Epidermal melanocyte (primary cell): ENCODE data around the gene RNF149.
"Not testable (repeated sequence)": the region's sequence is repeated elsewhere in the genome, so short reads cannot be mapped to it uniquely, and the experiment has no call there.

Experiments used
- DNase-seq: peaks from one replicate; pipeline ENCODE4 v3.0.0; 2011; ENCODE audit warnings: low spot score; ENCODE audit not compliant: insufficient read length

RNF149 gene

DNA sequence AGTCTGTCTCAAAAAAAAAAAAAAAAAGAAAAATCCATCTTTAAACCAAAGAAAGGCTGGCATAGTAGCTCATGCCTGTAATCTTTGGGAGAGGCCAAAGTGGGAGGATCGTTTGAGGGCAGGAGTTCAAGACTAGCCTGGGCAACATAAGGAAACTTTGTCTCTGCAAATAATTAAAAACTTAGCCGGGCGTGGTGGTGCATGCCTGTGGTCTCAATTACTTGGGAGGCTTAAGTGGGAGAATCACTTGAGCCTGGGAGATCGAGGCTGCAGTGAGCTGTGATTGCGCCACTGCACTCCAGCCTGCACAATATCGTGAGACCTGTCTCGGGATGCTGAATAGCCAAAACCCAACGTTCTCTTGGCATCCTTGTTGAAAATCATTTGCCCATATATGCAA, 49.7 kb downstream of the RNF149 start:
- DNase-seq: no peak

DNA sequence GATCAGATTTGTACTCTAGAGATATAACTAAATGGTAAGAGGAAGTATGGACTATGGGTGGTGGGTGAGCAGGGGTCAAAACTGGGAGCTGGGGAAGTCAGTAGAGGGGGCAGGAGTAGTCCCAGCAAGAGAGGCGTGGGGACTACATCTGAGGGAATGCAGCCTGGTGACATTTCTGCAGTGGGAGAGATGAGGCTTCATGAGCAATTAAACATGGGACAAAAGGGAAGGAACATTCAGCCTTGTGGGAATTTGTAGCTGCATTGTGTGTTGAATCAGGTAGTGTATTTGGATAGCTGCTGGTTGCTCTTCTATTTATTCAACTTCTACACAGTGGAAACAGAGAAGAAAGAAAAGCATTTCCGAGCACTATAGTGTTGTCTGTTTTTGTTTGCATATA, 52.2 kb downstream of the RNF149 start:
- DNase-seq: no peak

DNA sequence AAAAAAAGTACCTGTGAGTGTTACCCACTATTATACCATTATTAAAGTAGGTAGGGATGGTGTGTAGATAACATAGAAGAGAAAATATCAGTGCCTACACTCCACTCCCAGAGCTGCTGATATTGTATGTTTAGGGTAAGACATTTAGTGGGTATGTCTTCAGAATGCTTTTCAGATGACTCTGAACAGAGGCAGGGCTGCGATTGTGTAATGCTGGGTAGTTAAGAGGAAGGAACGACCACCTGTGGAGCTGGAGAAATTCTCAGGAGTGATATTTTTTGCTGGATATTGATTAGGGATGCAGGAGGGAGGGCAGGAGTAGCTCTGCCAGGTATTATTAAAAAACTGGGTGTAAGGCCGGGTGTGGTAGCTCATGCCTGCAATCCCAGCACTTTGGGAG, 53.0 kb downstream of the RNF149 start:
- no peak for DNase-seq

- no peak for DNase-seq
Measured at GRCh38 chr2:101253703-101254450, 54.6 kb downstream of the RNF149 start.

DNA sequence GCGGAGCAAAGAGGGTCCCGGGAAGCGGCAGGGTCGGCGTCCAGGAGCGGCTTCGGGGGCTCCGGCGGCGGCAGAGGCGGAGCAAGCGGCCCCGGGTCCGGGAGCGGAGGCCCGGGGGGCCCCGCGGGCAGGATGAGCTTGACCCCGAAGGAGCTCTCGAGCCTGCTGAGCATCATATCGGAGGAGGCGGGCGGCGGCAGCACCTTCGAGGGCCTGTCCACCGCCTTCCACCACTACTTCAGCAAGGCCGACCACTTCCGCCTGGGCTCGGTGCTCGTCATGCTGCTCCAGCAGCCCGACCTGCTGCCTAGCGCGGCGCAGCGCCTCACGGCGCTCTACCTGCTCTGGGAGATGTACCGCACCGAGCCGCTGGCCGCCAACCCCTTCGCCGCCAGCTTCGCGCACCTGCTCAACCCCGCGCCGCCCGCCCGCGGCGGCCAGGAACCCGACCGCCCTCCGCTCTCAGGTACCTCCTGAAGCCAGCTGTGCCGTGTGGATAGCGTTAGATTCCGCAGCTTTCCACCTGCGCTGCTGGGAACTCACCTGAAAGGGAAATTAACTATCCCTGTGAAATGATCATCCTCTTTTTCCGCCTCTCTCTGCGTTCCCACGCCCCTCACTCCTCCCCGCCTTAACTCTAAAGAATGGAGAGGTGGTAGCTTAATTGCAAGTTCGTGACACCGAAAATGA, 55.3 kb downstream of the RNF149 start:
- no peak for DNase-seq

DNA sequence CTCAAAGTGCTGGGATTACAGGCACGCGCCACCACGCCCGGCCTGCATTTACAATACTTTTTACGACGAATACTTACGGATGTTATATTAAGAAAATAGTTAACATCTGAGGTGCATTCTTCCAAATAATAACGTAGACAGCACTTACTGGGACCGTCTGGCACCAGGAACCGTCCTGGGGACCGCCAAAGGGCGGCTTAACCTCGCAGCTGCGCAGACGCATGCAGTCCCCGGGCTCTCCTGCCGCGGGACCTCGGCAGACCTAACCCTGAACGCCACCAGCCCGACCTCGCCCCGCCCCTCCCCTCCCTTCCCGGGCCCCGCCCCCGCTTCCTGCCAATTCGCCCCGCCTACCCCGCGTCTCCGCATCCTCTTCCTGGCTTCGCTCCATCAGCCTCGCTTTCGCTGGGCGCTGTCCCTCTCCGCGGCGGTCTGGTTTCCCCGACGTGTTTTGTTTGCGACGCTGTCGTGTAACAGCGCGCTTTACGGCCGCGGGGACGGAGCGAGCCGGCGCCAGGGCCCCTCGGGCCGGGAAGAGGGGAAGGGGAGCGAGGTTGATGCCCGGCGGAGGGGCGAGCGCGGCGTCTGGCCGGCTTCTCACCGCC, 56.0 kb downstream of the RNF149 start, which contains the start of gene CNOT11:
Gene CNOT11 (plus strand): TSS at position 479 of the 605 bp plus-strand sequence. CDS start 79 bp downstream, at position 558.
- peak; percentile 89 for DNase-seq

GRCh38 chr2:101251844-101252407, 56.6 kb downstream of the RNF149 start:
- no peak for DNase-seq

- not testable (repeated sequence) for DNase-seq
Measured at GRCh38 chr2:101251246-101251781, 57.2 kb downstream of the RNF149 start.

- no peak for DNase-seq
Measured at GRCh38 chr2:101249826-101250225, 58.7 kb downstream of the RNF149 start.

GRCh38 chr2:101248756-101249155, 59.7 kb downstream of the RNF149 start:
- not testable (repeated sequence) for DNase-seq

- not testable (repeated sequence) for DNase-seq
Measured at GRCh38 chr2:101245468-101245867, 63.0 kb downstream of the RNF149 start.

GRCh38 chr2:101244899-101245298, 63.6 kb downstream of the RNF149 start:
- not testable (repeated sequence) for DNase-seq

DNA sequence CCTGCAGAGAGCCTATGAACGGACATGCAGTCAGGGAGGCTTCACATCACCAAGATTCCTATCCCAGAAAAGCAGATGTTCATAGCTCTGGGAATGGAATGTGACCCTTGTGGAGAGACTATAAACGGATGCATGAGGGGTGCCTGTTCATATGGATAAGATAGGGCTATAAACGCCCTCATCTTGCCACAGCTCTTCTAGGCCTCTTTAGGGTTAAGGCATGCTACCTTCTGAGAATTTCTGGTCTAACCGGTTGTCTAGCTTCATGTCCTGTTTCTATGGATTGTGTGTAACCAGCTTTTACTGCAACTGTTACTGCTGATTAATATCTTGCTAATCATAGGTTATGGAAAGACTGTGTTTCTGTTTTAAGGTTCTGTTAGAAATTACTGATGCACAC, 64.1 kb downstream of the RNF149 start:
- DNase-seq: not testable (repeated sequence)

DNA sequence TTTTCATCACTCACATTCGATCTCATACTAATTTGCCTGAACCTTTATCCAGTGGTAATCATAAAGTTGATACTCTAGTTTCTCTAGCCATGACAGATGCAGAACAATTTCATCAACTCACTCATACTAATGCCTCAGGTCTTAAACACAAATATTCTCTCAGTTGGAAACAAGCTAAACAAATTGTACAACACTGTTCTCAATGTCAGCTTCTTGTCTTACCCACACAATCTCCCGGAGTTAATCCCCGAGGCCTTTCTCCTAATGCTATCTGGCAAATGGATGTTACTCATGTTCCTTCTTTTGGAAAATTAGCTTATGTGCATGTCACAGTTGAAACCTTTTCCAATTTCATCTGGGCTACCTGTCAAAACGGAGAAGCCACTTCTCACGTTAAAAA, 67.3 kb downstream of the RNF149 start:
- no peak for DNase-seq

- not testable (repeated sequence) for DNase-seq
Measured at GRCh38 chr2:101240694-101241093, 67.8 kb downstream of the RNF149 start.

GRCh38 chr2:101239760-101240118, 68.8 kb downstream of the RNF149 start:
- DNase-seq: not testable (repeated sequence)

GRCh38 chr2:101238930-101239759, 69.4 kb downstream of the RNF149 start:
- no peak for DNase-seq

DNA sequence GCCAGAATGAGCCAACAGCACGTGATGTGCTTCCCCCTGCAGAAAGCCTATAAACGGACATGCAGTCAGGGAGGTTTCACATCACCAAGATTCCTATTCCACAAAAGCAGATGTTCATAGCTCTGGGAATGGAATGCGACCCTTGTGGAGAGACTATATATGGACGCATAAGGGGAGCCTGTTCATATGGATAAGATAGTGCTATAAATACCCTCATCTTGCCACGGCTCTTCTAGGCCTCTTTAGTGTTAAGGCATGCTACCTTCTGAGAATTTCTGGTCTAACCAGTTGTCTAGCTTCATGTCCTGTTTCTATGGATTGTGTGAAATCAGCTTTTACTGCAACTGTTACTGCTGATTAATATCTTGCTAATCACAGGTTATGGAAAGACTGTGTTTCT, 70.6 kb downstream of the RNF149 start:
- not testable (repeated sequence) for DNase-seq

GRCh38 chr2:101235956-101236355, 72.5 kb downstream of the RNF149 start:
- not testable (repeated sequence) for DNase-seq

DNA sequence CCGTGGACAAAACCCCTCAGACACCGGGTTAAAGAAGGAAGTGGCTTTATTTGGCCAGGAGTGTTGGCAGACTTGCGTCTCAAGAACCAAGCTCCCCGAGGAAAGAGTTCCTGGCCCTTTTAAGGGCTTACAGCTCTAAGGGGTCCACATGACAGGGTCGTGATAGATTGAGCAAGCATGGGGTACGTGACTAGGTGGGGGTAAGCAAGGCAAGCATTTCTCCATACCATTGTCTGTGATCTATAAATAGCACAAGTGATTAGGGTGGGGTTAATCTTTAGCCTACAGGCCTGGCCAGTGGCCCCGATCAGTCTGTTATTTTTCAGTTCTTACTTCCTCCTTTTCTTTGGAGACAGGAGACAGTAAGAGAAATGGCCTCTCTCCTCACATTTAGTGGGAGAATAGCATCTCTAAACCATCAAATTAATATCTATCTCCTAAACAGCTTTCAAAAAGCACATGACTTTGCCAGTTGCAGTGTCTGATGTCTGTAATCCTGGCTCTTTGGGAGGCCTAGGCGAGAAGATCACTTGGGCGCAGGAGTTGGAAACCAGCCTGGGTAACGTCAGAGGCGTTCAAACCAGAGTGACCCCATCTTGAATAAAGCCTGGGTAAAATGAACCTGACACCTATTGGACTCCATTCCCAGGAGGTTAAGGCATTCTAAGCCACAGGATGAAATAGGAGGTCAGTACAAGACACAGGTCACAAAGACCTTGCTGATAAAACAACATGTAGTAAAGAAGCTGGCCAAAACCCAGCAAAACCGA, 74.1 kb downstream of the RNF149 start:
- no peak for DNase-seq
